SK-N-SH (cell line): ENCODE measurements around the gene PPP2R3A. TPM values are rescaled to one million over a fixed set of nuclear protein-coding genes. Genes with fewer than 3 reads are reported as not detected.

ENCODE experiments used
- CTCF ChIA-PET: fragments of 300-600, 350-600 bp; formaldehyde crosslinking; extraction: SDS; loops from one replicate; lab custom pipeline; 2021; lab: Yijun Ruan, JAX
- POLR2A ChIA-PET: fragments of 350-600 bp; sonication (Branson Sonifier 250); formaldehyde crosslinking; extraction: SDS; loops from one replicate; lab custom pipeline; 2020; ENCODE audit warnings: antibody characterized with exemption, inconsistent platforms; lab: Yijun Ruan, JAX
- DNase-seq: peaks from one replicate; pipeline ENCODE4 v3.0.0; 2012
- H2AFZ ChIP-seq: fragments of 200-600 bp; sonication (generic); 2 replicates; pipeline ENCODE4 v1.8.1; 2016; ENCODE audit warnings: antibody characterized with exemption, mild to moderate bottlenecking, low read depth
- H3F3A ChIP-seq: fragments of 200-600 bp; sonication (generic); replicated peaks from 2 replicates; pipeline ENCODE3; 2016; ENCODE audit warnings: antibody characterized with exemption, mild to moderate bottlenecking; ENCODE audit not compliant: insufficient read depth
- H3K27ac ChIP-seq, 2 experiments: fragments of 200-500 bp in 1 of 2; fragments of 200-600 bp in 1 of 2; sonication (Bioruptor generic) in 1 of 2; sonication (generic), shearing (Covaris generic) in 1 of 2; 2 replicates each; pipeline versions ENCODE4 v1.5.1 to v1.6.1; 2014 to 2016; ENCODE audit warnings: low read depth in 2 of 2, inconsistent platforms in 1 of 2, low read length in 1 of 2, mild to moderate bottlenecking in 1 of 2, mixed read lengths in 1 of 2
- H3K27me3 ChIP-seq: fragments of 200-600 bp; sonication (generic), shearing (Covaris generic); 2 replicates; pipeline ENCODE4 v1.6.1; 2016; ENCODE audit warnings: mixed run types; ENCODE audit not compliant: insufficient read depth
- H3K36me3 ChIP-seq, 2 experiments: fragments of 200-500 bp in 1 of 2; fragments of 200-600 bp in 1 of 2; sonication (Bioruptor generic) in 1 of 2; sonication (generic) in 1 of 2; replicated peaks in 1 of 2; 2 replicates each; pipeline versions ENCODE3 to v1.5.1; 2014 to 2016; ENCODE audit warnings: low read length in 1 of 2, mild to moderate bottlenecking in 1 of 2; ENCODE audit not compliant: insufficient read depth in 2 of 2, control insufficient read depth in 1 of 2
- H3K4me1 ChIP-seq, 2 experiments: fragments of 200-500 bp in 1 of 2; fragments of 200-600 bp in 1 of 2; sonication (Bioruptor generic) in 1 of 2; sonication (generic), shearing (Covaris generic) in 1 of 2; 2 replicates each; pipeline versions ENCODE4 v1.5.1 to v1.6.1; 2014 to 2016; ENCODE audit warnings: low read depth in 1 of 2, low read length in 1 of 2, mixed run types in 1 of 2; ENCODE audit not compliant: insufficient read depth in 2 of 2, control insufficient read depth in 1 of 2
- H3K4me2 ChIP-seq: fragments of 200-600 bp; sonication (generic), shearing (Covaris generic); 2 replicates; pipeline ENCODE4 v1.6.1; 2017; ENCODE audit warnings: mixed run types
- H3K4me3 ChIP-seq, 2 experiments: fragments of 200-500 bp in 1 of 2; fragments of 200-600 bp in 1 of 2; sonication (Bioruptor generic) in 1 of 2; sonication (generic), shearing (Covaris generic) in 1 of 2; 2 replicates each; pipeline versions ENCODE4 v1.5.1 to v1.8.1; 2014 to 2016; ENCODE audit warnings: low read depth in 2 of 2, inconsistent platforms in 1 of 2, low read length in 1 of 2, mild to moderate bottlenecking in 1 of 2, mixed read lengths in 1 of 2, moderate library complexity in 1 of 2
- H3K79me2 ChIP-seq: fragments of 200-600 bp; sonication (generic); 2 replicates; pipeline ENCODE4 v1.8.1; 2017; ENCODE audit warnings: mild to moderate bottlenecking; ENCODE audit not compliant: insufficient read depth
- H3K9ac ChIP-seq: fragments of 200-600 bp; sonication (generic); 2 replicates; pipeline ENCODE4 v1.6.1; 2017; ENCODE audit warnings: mixed run types
- H3K9me2 ChIP-seq: fragments of 200-600 bp; sonication (generic); 2 replicates; pipeline ENCODE4 v1.6.1; 2017; ENCODE audit warnings: mixed run types
- H3K9me3 ChIP-seq: fragments of 200-600 bp; sonication (generic); 2 replicates; pipeline ENCODE4 v1.6.1; 2017; ENCODE audit warnings: mixed run types, mild to moderate bottlenecking, moderate library complexity
- H4K20me1 ChIP-seq: fragments of 200-600 bp; sonication (generic); 2 replicates; pipeline ENCODE4 v1.6.1; 2017; ENCODE audit warnings: mild to moderate bottlenecking, mixed run types; ENCODE audit not compliant: insufficient read depth
- FOSL2 ChIP-seq: IDR thresholded peaks from 2 replicates; pipeline ENCODE4 v1.4.0; 2012; ENCODE audit warnings: low read depth, mild to moderate bottlenecking, moderate library complexity, borderline replicate concordance
- FOXM1 ChIP-seq: IDR thresholded peaks from 2 replicates; pipeline ENCODE4 v1.4.0; 2012; ENCODE audit warnings: low read depth, mild to moderate bottlenecking
- GABPA ChIP-seq: IDR thresholded peaks from 2 replicates; pipeline ENCODE4 v1.4.0; 2012; ENCODE audit warnings: low read depth, mild to moderate bottlenecking
- JUND ChIP-seq: IDR thresholded peaks from 2 replicates; pipeline ENCODE4 v1.4.0; 2012
- MEF2A ChIP-seq: IDR thresholded peaks from 2 replicates; pipeline ENCODE4 v1.4.0; 2012; ENCODE audit warnings: low read depth, borderline replicate concordance
- MXI1 ChIP-seq: IDR thresholded peaks from 2 replicates; pipeline ENCODE4 v1.6.1; 2012; ENCODE audit warnings: mild to moderate bottlenecking, low read depth, low read length, improper control_type of control experiment
- NRF1 ChIP-seq: IDR thresholded peaks from 2 replicates; pipeline ENCODE4 v1.6.1; 2012; ENCODE audit warnings: low read depth, mild to moderate bottlenecking, low read length
- POLR2AphosphoS5 ChIP-seq: IDR thresholded peaks from 2 replicates; pipeline ENCODE4 v1.6.1; 2012; ENCODE audit warnings: low read depth, low read length
- RAD21 ChIP-seq: IDR thresholded peaks from 2 replicates; pipeline ENCODE4 v1.6.1; 2012; ENCODE audit warnings: mild to moderate bottlenecking, low read length
- SIN3A ChIP-seq: IDR thresholded peaks from 2 replicates; pipeline ENCODE4 v1.6.1; 2012; ENCODE audit warnings: low read depth, mild to moderate bottlenecking, low read length, moderate library complexity, borderline replicate concordance
- WGBS: methylation state at CpG from one replicate; pipeline ENCODE4 v1.1.6; 2017; ENCODE audit warnings: low lambda C conversion rate; 5-methylcytosine and 5-hydroxymethylcytosine counted together
- polyA plus RNA-seq, 3 experiments: library from polyadenylated mRNA; depleted of rRNA; stranded (reverse); fragments of >200 nt; gene quantifications; 2 replicates each; pipeline ENCODE4 v1.2.3, GENCODE V29; 2012
- TF ChIP-seq, protein P1 (sequence below): IDR thresholded peaks from 2 replicates; pipeline ENCODE4 v1.6.1; 2012; ENCODE audit warnings: mild to moderate bottlenecking, low read depth, low read length, moderate library complexity
- TF ChIP-seq, protein P2 (sequence below): IDR thresholded peaks from 2 replicates; pipeline ENCODE4 v1.4.0; 2012; ENCODE audit warnings: low read depth, borderline replicate concordance
- TF ChIP-seq, protein P3 (sequence below): fragments of 200-600 bp; sonication (generic); IDR thresholded peaks from 2 replicates; pipeline ENCODE4 v1.6.1; 2017; ENCODE audit warnings: antibody characterized with exemption, mild to moderate bottlenecking, moderate library complexity
- TF ChIP-seq, protein P4 (sequence below): fragments of 150-350 bp; IDR thresholded peaks from 2 replicates; pipeline ENCODE4 v1.6.1; 2016; ENCODE audit warnings: mild to moderate bottlenecking, low read depth, low read length
- TF ChIP-seq, protein P5 (sequence below): IDR thresholded peaks from 2 replicates; pipeline ENCODE4 v1.4.0; 2012; ENCODE audit warnings: low read depth

The PPP2R3A gene
- polyA plus RNA-seq, 1 of the 3 experiments (the other 2 are of a cell fraction): 3.9 TPM

DNA sequence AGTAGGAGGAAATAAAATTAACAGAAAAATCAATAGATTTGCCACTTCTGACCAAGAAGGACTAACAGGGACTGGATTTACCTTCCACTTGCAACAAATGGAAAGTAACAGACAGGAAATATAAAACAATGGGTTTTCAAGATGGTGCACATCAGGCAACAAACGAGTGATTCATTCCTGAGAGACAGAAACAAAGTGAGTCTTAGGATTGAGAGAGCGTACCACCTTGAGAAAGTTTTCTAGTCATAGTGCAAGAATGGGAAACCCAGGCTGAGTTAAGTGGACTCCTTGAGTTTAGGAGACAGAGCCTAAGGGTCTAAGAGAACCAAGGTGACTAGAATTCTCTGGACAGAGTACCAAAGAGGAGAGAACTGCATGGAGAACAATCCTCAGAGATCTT lies 101.7 kb downstream of the PPP2R3A start:
- WGBS: 80% methylated on average over 2 of the region's 2 CpGs
- H3K4me1 ChIP-seq: peaks cover 8 to 14% of the 10 kb centered on the region in 2 experiments
- peaks cover 0 to 15% of the 10 kb centered on the region in 2 experiments for H3K36me3 ChIP-seq
- POLR2A ChIA-PET: no interaction called here
- no peak for DNase-seq
- no peak overlapping the region for H3K4me3 ChIP-seq
- H3F3A ChIP-seq: peaks cover 30% of the 10 kb centered on the region
- H3K9me2 ChIP-seq: no peaks in the 10 kb centered on the region
- TF ChIP-seq SIN3A (no peak), FOXM1 (no peak), MEF2A (no peak), RAD21 (no peak), FOSL2 (no peak), POLR2AphosphoS5 (no peak), JUND (no peak), MXI1 (no peak), GABPA (no peak), NRF1 (no peak)
- TF ChIP-seq, protein P1, sequence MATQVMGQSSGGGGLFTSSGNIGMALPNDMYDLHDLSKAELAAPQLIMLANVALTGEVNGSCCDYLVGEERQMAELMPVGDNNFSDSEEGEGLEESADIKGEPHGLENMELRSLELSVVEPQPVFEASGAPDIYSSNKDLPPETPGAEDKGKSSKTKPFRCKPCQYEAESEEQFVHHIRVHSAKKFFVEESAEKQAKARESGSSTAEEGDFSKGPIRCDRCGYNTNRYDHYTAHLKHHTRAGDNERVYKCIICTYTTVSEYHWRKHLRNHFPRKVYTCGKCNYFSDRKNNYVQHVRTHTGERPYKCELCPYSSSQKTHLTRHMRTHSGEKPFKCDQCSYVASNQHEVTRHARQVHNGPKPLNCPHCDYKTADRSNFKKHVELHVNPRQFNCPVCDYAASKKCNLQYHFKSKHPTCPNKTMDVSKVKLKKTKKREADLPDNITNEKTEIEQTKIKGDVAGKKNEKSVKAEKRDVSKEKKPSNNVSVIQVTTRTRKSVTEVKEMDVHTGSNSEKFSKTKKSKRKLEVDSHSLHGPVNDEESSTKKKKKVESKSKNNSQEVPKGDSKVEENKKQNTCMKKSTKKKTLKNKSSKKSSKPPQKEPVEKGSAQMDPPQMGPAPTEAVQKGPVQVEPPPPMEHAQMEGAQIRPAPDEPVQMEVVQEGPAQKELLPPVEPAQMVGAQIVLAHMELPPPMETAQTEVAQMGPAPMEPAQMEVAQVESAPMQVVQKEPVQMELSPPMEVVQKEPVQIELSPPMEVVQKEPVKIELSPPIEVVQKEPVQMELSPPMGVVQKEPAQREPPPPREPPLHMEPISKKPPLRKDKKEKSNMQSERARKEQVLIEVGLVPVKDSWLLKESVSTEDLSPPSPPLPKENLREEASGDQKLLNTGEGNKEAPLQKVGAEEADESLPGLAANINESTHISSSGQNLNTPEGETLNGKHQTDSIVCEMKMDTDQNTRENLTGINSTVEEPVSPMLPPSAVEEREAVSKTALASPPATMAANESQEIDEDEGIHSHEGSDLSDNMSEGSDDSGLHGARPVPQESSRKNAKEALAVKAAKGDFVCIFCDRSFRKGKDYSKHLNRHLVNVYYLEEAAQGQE: no peak
- TF ChIP-seq, protein P2, sequence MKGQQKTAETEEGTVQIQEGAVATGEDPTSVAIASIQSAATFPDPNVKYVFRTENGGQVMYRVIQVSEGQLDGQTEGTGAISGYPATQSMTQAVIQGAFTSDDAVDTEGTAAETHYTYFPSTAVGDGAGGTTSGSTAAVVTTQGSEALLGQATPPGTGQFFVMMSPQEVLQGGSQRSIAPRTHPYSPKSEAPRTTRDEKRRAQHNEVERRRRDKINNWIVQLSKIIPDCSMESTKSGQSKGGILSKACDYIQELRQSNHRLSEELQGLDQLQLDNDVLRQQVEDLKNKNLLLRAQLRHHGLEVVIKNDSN: no peak
- TF ChIP-seq, protein P3, sequence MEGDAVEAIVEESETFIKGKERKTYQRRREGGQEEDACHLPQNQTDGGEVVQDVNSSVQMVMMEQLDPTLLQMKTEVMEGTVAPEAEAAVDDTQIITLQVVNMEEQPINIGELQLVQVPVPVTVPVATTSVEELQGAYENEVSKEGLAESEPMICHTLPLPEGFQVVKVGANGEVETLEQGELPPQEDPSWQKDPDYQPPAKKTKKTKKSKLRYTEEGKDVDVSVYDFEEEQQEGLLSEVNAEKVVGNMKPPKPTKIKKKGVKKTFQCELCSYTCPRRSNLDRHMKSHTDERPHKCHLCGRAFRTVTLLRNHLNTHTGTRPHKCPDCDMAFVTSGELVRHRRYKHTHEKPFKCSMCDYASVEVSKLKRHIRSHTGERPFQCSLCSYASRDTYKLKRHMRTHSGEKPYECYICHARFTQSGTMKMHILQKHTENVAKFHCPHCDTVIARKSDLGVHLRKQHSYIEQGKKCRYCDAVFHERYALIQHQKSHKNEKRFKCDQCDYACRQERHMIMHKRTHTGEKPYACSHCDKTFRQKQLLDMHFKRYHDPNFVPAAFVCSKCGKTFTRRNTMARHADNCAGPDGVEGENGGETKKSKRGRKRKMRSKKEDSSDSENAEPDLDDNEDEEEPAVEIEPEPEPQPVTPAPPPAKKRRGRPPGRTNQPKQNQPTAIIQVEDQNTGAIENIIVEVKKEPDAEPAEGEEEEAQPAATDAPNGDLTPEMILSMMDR: no peak
- TF ChIP-seq, protein P4, sequence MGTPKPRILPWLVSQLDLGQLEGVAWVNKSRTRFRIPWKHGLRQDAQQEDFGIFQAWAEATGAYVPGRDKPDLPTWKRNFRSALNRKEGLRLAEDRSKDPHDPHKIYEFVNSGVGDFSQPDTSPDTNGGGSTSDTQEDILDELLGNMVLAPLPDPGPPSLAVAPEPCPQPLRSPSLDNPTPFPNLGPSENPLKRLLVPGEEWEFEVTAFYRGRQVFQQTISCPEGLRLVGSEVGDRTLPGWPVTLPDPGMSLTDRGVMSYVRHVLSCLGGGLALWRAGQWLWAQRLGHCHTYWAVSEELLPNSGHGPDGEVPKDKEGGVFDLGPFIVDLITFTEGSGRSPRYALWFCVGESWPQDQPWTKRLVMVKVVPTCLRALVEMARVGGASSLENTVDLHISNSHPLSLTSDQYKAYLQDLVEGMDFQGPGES: no peak
- TF ChIP-seq, protein P5, sequence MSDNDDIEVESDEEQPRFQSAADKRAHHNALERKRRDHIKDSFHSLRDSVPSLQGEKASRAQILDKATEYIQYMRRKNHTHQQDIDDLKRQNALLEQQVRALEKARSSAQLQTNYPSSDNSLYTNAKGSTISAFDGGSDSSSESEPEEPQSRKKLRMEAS: no peak
- TF ChIP-seq, all 33 proteins: peak for 0
- Histone ChIP-seq H3K27ac (peak overlapping the region in 1 of 2 experiments; percentile 72; a peak in 1 of 4 replicates), H4K20me1 (no peaks in the 10 kb centered on the region), H3K27me3 (no peaks in the 10 kb centered on the region), H3K9me3 (no peaks in the 10 kb centered on the region; the same call in 1 of the 2 replicates), H3K4me2 (no peak overlapping the region), H2AFZ (no peak overlapping the region), H3K79me2 (peaks cover 3% of the 10 kb centered on the region; the same call in 1 of the 2 replicates), H3K9ac (no peak overlapping the region)
- CTCF ChIA-PET: no interaction called here
